NCI-H2029 (cell line): Measurements from ENCODE around the gene PTK7.
"Not testable (repeated sequence)": the region's sequence is repeated elsewhere in the genome, so short reads cannot be mapped to it uniquely, and the experiment has no call there.

Experiments used
- DNase-seq: peaks from one replicate; lab custom pipeline; 2025; lab: John Stamatoyannopoulos, UW

The PTK7 gene

GRCh38 chr6:43054206-43054943 lies 21.7 kb upstream of the PTK7 start:
- peak; percentile 21 for DNase-seq

GRCh38 chr6:43055966-43056365 lies 20.1 kb upstream of the PTK7 start:
- no peak for DNase-seq

- DNase-seq = no peak
Observed at GRCh38 chr6:43058531-43058930, 17.6 kb upstream of the PTK7 start.

GRCh38 chr6:43059168-43060033 lies 16.7 kb upstream of the PTK7 start, which contains the start of the genes KLC4 and MRPL2:
KLC4 (plus strand) TSS chr6:43059631; CDS start chr6:43061336, 1,705 bp downstream.
MRPL2 (minus strand) TSS chr6:43059434; CDS start chr6:43059381, 53 bp downstream.
- DNase-seq = peak; percentile 99

GRCh38 chr6:43060034-43060754 lies 15.9 kb upstream of the PTK7 start:
- peak; percentile 33 for DNase-seq

GRCh38 chr6:43060755-43061633 lies 15.1 kb upstream of the PTK7 start:
- DNase-seq = no peak

GRCh38 chr6:43061861-43062260 lies 14.3 kb upstream of the PTK7 start:
- no peak for DNase-seq

- no peak for DNase-seq
Observed at GRCh38 chr6:43062818-43063217, 13.3 kb upstream of the PTK7 start.

GRCh38 chr6:43070028-43070632 lies 6.0 kb upstream of the PTK7 start:
- no peak for DNase-seq

- no peak for DNase-seq
Observed at GRCh38 chr6:43074847-43075669, 1.1 kb upstream of the PTK7 start.

- no peak for DNase-seq
Observed at GRCh38 chr6:43076464-43077332, 584 bp downstream of the PTK7 start.

GRCh38 chr6:43077333-43077809 lies 1.3 kb downstream of the PTK7 start:
- no peak for DNase-seq

- no peak for DNase-seq
Observed at GRCh38 chr6:43077981-43078511, 1.9 kb downstream of the PTK7 start.

- DNase-seq = no peak
Observed at GRCh38 chr6:43078691-43079090, 2.6 kb downstream of the PTK7 start.

- no peak for DNase-seq
Observed at GRCh38 chr6:43081043-43081442, 4.9 kb downstream of the PTK7 start.

- not testable (repeated sequence) for DNase-seq
Observed at GRCh38 chr6:43081922-43082321, 5.8 kb downstream of the PTK7 start.

- no peak for DNase-seq
Observed at GRCh38 chr6:43082806-43083655, 6.9 kb downstream of the PTK7 start.
